Limb (tissue), 2 donors: ENCODE data around the gene DPF1.
A peak's percentile ranks its signal among the peaks of the same experiment; 100 is the strongest.

ENCODE experiments used
- DNase-seq, 2 donors: peaks; one replicate each; pipeline ENCODE4 v3.0.0-alpha.2; 2016; ENCODE audit errors: extremely low spot score in 2 of 2

Gene DPF1

GRCh38 chr19:38201731-38202130 is 22.3 kb downstream of the DPF1 start:
- no peak for DNase-seq

GRCh38 chr19:38199340-38199739 is 24.7 kb downstream of the DPF1 start:
- no peak for DNase-seq

- DNase-seq: no peak
These were observed 25.9 kb downstream of the DPF1 start for GRCh38 chr19:38197937-38198704.

DNA sequence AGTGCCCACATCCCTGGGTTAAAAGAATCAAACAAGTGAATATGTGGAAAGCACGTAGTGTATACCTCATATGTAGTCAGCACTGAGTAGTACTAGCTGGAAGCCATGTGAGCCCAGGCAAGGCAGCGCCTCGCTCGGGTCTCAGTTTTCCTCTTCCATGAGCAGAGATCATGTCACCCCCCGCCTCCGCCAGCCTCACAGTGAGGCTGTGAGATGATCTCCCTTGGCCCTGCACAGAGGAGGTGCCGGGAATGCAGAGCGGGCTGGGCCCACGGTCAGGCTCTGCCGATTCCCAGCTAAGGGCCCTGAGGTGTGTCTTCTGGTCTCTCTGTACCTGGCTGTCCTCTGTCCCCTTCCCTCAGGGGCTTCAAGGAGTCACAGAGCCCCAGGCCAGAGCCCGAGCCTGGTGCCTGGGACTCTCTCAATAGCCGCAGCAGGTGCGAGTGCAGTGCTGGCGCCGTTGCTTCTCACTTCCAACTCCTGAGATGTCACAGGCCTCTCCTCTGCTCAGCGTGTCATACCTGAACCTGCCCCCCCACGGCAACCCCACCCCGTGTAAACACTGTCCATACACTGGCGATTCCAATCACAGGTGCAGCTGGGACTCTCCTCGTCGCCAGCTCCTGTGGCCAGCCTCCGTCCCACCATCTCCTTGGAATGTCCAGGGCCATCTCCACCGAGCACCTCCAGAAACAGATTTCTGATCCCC is 26.9 kb downstream of the DPF1 start:
- DNase-seq: no peak

DNA sequence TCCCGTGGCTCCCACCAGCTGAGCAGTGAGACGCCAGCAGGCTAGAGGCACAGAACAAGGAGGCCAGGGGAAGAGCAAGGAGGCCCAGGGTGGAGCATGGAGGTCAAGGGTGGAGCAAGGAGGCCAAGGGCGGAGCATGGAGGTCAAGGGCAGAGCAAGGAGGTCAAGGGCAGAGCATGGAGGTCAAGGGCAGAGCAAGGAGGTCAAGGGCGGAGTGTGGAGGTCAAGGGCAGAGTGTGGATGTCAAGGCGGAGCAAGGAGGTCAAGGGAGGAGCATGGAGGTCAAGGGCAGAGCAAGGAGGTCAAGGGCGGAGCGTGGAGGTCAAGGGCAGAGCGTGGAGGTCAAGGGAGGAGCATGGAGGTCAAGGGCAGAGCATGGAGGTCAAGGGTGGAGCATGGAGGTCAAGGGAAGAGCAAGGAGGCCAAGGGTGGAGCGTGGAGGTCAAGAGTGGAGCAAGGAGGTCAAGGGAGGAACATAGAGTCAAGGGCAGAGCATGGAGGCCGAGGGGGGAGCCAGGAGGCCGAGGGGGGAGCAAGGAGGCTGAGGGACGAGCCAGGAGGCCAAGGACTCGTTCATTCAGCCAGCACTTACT is 27.7 kb downstream of the DPF1 start:
- no peak for DNase-seq

- no peak for DNase-seq
These were observed 28.8 kb downstream of the DPF1 start for GRCh38 chr19:38195237-38195636.

DNA sequence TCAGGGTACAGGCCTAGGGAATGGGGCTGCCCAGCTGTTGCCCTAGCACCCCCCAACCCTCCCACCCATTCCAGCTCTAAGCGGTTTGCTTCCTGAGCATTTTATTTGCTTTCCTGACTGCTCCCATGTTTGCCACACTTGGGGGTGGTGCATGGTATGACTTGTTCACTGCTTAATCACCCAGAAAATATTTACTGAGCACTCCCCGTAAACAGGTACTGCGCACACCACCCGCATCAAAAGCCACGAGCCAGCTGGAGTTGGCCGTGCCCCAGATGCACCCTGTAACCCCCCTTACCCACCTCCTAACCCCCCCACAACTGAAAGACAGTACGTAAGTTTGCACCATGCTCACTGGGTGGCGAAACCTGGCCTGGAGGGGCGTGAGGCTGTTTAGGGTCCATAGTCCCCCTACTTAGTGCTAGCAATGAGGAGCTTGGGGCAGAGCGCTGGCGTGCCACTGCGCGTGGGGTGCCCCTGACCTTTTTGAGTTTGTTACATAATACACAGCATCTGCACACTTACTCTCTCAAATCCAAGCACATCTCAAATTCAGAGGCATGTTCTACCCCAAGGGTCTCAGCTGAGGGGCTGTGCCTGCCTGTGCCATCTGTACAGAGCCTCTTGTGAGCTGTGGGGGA is 29.8 kb downstream of the DPF1 start:
- no peak for DNase-seq

- DNase-seq: peak in 1 of 2 donors; percentile 32
These were observed 30.6 kb downstream of the DPF1 start for GRCh38 chr19:38193445-38193844.

GRCh38 chr19:38191747-38192146 is 32.3 kb downstream of the DPF1 start:
- DNase-seq: no peak

GRCh38 chr19:38190793-38191192 is 33.2 kb downstream of the DPF1 start:
- no peak for DNase-seq

DNA sequence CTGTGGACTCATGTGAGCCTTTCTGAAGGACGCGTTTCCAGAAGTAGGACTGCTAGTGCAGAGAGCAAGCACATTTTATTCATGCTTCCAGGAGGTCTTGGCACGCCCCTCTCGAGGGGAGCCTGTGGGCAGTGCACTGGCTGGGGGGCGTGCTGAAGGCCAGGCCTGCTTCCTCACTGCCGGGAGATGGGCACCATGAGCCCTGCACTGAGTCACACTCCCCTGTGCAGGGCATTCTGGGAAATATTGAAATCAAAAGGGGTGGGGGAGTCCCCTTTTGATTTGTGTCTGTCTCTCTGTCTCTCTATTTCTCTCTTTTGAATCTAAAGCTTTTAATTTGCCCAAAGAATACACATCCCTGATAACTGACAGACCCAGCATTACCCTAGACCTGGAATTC is 34.0 kb downstream of the DPF1 start:
- no peak for DNase-seq

- DNase-seq: no peak
These were observed 38.5 kb downstream of the DPF1 start for GRCh38 chr19:38185562-38185961.

DNA sequence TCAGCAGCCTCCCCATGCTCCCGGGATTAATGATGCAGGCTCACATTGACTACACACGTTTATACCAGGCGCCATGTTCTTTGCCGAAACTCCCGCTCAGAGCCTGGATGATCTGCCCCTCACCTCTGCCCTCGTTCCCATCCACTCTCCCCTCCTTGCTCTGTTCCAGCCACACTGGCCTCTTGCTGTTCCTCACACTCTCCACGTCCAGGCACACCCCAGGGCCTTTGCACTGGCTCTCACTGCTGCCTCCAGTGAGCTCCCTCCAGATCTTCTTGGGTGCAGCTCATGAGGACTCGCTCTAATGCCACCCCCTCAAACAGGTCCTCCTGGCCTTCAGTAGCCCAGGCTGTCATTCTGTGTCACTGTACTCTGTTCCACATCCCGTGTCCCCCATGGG is 39.2 kb downstream of the DPF1 start:
- DNase-seq: no peak

GRCh38 chr19:38183251-38183897 is 40.6 kb downstream of the DPF1 start:
- peak; percentile 36 to 73 for DNase-seq

- DNase-seq: no peak
These were observed 41.3 kb downstream of the DPF1 start for GRCh38 chr19:38182536-38183210.

GRCh38 chr19:38180071-38180470 is 44.0 kb downstream of the DPF1 start:
- no peak for DNase-seq

- no peak for DNase-seq
These were observed 48.6 kb downstream of the DPF1 start for GRCh38 chr19:38175422-38175821.

GRCh38 chr19:38173291-38174041 is 50.6 kb downstream of the DPF1 start:
- DNase-seq: peak; percentile 64 to 71

DNA sequence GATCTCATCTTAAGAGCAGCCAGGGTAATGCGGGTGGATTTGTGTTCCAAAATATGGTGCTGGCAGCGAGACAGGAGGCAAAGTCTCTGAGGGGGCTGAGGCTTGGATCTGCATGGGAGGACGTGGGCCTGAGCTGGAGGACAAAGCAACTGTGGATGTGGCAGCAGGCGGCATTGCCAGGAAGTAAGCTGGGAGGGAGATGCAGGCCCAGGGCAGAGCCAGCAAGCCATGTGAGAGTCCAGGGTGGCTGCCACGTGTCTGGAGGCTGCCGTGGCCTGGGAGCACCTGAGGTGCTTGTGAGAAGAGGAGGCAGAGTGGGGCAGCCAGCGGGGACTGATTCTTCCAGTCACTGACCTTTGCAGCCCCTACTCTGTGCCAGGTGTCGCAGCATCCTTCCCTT is 52.0 kb downstream of the DPF1 start:
- DNase-seq: no peak

DNA sequence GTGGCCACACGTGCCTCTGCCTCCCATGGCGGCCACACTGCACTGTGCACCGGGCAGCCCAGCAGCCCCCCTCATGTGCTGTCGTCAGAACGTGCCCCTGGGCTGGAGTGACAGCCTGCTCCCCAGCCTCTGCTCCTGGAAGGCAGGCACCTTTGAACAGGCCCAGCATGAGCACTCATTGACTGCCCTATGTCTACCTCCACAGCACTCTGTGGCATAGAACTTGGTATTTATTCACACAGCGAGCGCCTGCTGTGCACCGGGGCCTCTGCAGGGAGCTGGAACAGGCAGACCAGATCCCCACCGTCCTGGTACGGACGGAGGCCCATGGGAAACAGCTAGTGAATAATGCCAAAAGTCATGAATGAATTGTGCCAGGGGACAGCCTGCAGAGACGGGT is 53.7 kb downstream of the DPF1 start:
- DNase-seq: no peak
